Upper lobe of left lung (tissue), 4 donors: Measurements from ENCODE around the gene UGT2A1.

Experiments
- CTCF ChIP-seq, 6 experiments: fragments of 450-650 bp in 4 of 6; fragments of 200-600 bp in 2 of 6; sonication (generic) in 2 of 6; IDR thresholded peaks; one replicate each; pipeline ENCODE4 v1.5.1; 2016 to 2019; ENCODE audit warnings: antibody characterized with exemption in 6 of 6
- EP300 ChIP-seq, 4 donors: sonication (generic); formaldehyde crosslinking; IDR thresholded peaks; one replicate each; pipeline ENCODE4 v1.5.1; 2017; ENCODE audit warnings: antibody characterized with exemption in 4 of 4, control low read depth in 2 of 4
- POLR2AphosphoS5 ChIP-seq, 2 donors: sonication (generic); formaldehyde crosslinking; IDR thresholded peaks; one replicate each; pipeline ENCODE4 v1.5.1; 2017; ENCODE audit warnings: antibody characterized with exemption in 2 of 2

DNA sequence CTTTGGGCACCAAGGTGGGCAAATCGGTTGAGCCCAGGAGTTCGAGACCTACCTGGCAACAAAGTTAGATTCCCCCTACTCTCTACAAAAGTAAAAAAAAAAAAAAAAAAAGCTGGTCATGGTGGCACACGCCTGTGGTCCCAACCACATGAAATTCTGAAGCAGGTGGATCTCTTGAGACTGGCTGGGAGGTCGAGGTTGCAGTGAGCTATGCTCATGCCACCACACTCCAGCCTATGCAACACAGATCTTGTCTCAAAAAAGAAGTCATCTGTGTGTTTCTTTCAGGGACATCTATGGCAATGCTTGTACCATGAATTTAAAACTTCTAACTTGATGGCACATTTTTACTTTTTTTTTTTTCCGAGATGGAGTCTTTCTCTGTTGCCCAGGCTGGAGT is 68.9 kb downstream of the UGT2A1 start:
- TF ChIP-seq CTCF (IDR thresholded peaks at IDR 0.05): no peak
- no peak for TF ChIP-seq POLR2AphosphoS5 (IDR thresholded peaks at IDR 0.05)
- no peak for TF ChIP-seq EP300 (IDR thresholded peaks at IDR 0.05)
